Measurements from ENCODE around the gene LRP1.

Gene LRP1

DNA sequence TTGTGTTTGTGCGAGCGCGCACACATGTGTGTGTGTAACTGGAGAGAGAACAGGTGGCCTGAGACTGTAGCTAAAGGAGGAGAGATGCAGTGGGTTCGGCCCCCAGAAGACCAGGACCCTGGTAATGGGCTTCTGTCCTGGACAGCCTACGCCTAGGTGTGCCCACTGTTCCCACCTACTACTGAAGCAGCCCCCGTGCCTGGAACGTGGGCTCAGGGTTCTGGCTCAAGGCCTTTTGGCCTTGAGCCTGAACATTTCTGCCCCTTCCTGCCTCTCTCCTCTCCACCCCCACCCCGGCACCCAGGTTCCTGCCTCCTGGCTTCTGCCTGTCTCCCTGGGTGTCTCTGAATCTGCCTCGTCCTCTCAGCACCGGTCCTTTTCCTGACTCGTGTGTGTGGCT is 86.8 kb downstream of the LRP1 start:
- no peak for DNase-seq

DNA sequence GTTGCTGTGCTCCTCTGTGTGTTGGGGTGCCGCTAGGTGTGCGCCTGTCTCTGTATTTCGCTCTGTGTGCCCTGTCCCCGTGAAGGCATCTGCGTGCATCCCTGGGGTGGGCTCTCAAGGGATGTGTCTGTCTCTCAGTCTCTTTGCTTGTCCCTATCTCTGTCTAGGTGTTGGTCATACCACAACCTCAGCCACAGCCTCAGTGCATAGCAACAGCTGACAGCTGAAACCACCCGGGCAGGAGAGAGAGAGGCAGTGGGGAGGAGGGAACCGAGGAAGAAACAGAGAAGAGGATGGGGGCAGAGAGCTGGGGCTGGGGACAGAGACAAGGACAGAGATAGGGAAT is 87.4 kb downstream of the LRP1 start:
- no peak for DNase-seq

DNA sequence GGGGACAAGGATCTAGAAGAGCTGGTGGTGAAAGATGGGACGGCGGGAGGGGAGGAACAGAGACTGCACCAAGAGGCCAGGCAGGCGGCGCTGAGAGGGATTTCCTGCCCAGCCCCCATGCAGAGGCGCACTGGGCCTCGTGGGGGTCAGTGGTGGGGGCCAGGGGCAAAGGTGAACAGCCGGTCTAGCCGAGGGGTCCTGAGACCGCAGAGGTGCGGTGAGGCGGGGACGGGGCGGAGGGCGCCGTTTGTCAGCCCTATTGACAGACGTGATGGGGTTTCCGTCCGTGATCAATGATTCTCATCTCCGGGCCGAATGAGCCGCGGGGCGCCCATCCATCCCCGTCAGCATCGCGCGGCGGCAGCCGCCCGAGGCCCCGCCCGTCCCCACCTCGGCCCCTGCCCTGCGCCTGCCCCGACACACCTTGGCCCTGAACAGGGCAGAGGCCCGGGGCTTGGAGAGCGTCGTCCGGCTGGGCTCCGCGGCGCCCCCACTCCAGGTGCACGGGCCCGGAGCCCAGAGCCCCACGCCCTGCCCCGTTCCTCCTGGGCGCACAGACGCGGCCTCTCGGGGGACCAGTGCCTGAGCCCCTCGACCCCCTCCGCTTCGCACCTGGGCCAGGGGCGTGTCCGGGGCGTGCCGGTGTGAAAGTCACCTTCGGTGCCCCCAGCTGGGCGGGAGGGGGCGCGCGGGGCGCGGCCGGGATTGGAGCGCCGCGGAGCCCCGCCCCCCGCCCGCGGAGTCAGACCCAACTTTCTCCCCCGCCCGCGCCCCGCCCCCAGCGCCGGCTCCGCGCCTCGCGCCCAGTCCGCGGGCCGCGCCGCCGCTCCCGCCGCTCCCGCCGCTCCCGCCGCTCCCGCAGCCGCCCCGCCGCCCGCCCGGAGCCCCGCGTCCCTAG is 88.0 kb downstream of the LRP1 start, which contains the start of gene NXPH4:
Gene NXPH4 (plus strand): TSS at position 781 of the 898 bp plus-strand sequence. CDS start 176 bp downstream, outside the sequence.
- peak; percentile 10 for DNase-seq

DNA sequence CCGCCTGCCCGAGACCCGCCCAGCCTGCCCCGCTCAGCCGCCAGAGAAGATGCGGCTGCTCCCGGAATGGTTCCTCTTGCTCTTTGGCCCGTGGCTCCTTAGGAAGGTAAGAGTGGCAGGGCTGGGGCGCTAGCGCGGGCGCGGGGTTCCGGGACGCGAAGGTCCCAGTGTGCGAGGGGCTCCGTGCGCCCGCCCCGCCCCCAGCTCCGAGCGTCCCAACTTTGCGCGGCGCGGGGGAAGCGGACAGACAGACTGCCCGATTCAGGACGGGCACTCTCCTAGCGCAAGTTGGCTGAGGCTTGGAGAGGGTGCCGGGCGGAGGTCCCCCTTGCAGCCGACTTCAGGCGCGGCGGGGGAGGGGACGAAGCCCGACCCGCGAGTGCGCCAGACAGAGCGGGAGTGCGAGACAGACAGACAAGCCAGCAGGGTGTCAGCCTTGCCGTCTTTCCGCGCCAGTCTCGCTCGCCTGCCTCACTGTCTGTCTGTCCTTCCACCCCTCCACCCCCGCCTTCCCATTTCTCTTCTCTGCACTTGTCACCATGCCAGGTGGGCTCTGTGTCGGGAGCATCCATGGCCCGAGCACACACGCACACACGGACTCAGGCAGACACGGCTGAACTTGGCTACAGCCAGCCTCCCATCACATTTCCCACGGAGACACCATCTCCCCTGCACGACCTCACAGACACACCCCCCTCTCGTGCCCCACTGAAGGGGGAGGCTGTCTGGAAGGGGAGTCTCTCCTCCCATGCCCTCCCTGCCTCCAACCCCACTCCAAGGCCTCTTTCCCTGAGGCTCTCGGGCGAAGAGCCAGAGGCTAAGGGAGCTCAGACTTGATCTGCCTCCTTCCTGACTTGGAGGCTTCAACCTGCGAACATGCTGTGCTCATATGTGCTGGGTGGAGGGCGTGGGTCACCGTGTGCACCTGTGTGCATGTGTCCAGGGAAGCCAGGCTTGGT is 88.9 kb downstream of the LRP1 start:
- peak; percentile 30 for DNase-seq

DNA sequence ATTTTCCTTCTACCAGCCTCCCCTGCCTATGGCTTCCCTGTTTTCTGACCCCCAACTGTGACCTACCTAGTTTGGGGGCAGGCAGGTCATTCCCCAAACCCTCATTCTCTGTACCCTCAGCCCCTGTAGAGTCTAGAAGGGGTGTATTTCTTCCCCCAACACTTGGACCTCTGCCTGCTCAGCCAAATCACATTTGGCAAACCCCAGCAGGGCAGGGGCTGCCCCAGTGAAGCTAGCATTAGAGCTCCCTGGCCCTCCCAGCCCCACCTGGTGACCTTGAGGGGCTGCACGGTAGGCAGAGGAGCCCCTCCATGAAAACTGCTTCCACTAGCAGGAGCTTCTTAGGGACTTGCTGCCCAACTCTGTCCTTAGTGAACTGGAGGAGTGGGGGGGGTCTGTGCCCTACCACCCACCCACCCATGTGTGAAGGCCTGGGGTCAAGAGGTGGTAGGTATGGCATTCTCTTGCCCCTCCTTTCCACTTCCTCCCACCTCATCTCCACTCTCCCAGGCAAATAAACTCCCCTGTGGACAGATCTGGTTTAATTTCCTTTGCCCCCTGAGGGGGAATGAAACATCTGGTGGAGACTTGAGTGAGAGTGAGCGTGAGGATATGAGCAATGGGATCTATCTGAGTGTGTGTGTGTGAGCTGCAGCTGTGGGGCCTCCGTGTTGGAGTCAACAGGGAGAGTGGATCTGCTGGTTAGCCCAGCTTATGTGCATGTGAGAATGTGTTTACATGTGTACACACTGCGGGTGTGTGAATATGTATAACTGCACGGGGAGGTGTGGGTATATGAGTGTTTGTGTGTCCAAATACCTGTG is 90.0 kb downstream of the LRP1 start:
- no peak for DNase-seq

DNA sequence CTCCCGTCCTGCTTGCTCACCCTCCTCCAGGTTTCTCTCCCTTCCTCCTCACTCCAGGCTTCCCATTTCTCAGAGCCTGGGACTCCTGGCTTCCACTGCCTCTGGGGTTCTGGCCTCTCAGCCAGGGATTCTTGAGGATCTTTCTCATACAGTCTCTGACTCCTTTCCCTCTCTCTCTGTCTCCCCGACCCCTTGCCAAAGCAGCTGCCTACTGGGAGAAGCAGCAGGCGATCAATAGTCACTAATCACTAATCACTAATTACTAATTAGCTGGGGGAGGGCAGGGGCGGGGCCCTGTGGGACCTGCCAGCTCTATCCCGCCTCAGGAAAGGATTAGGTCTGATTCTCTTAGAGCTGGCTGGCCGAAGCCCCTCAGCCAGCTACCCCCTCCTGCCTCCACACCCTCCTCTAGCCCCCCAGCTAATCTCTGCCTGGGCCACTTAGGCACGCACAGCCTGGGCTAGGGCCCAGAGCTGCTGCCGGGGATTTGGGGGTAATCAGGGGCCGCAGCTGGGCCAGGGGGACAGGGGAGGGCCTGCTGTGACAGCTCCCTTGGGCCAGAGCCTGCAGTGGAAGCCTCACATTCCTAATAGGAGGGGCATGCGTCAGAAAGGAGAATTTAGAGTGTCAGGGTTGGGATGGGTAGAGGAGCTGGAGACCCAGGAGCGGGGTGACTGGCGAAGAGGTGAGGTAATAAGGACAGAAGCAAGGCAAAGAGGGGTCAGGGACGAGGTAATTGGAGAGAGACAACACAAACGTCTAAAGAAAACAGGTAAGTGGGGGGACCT is 91.1 kb downstream of the LRP1 start:
- no peak for DNase-seq

DNA sequence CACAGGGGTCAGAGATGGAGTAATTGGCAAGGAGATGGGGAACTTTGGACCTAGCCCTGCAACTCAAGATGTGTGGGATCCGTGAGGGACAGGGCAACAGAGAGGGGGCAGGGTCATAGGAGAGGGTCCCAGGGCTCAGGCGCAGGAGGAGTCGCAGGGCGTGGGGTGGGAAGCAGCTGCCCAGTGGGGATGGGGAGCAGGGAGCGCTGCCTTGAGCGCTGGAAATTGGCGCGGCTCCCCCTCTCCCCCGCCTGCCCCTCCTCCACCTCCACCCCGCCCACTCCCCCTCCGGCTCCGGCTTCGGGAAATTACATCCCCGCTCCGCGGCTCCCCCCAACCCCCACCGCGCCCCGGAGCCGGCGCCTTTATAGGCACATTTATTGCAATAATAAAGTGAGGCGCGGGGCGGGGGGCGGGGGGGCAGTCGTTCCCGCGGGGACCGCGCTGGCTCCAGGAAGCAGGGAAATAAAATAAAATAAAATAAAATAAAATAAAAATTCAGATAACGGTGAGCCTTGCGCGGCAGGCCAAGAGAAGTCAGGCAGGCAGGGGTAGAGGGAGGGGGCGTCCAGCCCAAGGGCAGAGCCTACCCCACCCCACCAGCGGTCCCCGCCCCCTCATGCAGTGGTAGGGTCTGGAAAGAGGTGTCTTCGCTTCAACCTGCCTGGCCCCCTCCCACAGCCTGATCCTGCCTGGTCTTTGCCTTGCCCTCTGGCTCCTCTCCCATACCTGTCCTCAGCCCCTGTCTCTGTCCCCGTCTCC is 91.9 kb downstream of the LRP1 start:
- DNase-seq, result no peak

DNA sequence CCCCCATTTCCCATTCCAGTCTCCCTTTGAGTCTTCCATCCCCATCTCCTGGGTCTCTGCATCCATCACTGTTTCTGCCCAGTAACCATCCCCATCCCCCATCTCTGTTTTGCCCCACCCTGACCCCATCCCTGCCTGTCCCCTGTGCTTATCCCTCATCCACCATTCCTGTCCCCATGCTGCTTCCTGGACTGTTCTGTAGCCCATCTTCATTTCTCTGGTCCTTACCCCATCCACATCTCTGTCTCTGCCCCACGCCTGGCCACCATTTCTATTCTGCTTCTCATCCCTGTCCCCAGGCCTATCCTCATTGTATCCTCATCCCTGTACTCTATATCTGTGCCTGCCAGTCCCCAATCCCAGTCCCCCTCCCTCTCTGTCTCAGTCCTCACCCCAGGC is 92.5 kb downstream of the LRP1 start:
- no peak for DNase-seq

DNA sequence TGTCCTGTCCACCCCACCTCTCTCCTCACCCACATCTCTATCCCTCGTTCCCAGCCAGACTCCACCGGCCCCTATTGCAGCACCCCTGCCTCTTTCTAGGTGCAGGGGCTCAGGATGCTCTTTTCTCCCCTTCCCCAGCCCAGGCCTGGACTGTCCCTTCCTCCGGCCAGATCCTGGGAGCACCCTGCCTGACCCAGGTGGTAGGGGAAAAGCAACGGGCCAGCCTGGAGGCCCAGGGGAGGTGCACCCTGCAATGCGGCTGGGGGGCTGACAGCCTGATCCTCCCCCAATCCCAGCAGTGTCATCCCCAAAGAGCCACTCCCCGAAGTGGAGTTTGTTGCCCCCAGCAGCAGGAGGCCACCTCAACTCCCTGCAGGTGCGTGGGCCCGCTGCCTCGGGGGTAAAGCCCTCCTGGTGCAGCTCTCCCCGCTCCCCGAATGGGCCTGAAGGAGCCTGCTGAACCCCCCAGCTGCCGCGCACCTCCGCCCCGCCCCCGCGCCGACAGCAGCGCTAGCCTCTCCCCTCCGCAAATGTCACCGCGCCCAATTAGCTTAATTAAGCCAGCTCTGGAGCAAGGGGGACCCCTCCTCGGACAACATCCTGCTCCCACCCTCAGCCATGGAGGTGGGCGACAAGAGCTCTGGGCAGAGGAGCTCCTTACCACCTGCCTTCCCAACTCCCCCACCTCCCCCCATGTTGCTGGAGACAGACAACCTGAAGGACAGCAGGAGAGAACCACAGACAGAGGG is 93.1 kb downstream of the LRP1 start:
- DNase-seq, result no peak

DNA sequence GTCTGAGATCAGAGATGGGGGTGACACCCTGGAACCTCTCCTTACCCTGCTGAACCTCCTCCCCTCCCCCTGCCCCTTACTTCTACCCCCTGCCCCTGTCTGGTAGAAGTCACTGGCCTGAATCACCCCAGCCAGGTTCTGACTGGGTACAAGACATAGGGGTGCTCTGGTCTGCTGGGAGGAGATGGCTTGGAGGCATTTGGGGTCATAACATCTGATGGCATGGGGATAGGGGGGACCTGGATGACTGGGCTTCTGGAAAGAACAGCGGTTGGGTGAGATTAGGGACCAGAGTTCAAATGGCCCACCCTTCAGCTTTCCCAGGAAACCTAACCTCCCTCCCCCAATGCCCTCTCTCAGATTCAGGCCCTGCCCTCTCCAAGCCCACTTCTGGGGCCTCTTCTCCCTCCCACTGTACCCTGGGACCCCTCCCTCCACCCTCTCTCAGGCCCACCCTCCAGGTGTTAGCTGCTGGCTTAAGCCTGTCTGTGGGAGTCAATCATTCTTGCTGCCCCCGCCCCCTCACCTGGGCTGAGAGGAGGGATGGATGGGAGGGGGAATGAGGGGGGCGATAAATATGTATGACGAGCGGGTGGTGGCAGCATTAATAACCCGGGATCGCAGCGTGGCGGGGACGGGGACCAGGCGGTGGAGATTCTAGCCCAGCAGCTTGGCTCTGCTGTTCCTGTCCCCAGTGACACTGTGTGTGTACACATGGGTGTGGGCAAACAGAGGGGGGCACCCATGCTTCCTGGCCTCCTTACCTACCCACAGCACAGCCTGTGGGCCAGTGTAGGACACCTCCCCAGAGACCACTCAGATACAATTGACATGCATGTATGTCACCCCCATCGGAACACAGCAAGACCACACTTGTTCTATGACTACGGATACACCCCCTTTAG is 94.3 kb downstream of the LRP1 start:
- DNase-seq, result no peak

DNA sequence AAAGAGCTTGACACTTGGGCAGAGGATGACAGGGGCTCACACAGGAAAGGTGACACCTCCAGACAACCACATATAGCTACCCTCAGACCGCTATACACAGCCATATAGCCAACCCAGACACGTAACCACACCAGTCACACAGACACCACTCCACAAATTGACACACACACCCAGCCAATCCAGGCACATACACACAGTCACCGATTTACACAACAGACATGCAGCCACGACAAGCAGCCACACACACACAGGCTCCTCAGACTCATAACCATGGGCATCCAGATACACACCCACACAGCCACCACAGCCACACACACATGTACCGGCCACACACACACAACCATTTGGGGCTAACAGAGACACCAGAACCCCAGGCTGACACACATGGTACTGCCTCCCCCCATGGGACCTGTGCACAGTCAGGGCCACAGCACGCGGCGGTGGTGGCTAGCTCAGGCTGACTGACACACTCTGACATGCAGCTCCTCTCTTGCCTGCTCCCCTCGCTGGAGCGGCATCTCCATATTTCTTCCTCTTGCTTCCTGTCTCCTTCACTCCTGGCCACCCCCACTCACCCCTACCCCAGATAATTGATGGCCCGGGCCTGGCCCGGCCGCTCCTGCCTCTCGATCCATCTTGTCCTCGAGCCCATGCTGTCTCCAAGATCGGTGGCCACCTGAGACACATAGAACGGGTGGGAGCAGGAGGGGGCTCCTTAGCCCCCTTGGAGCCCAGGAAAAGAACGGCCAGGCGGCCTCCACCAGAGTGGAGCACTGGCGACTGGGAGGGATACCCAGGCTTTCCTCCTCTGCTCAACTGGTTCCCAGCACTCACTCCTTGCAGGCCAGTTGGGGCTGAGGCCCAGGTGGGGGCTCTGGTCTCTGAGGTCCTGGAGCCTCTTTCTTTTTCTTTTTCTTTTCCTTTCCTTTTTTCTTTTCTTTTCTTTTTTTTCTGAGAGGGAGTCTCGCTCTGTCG is 95.2 kb downstream of the LRP1 start:
- no peak for DNase-seq

DNA sequence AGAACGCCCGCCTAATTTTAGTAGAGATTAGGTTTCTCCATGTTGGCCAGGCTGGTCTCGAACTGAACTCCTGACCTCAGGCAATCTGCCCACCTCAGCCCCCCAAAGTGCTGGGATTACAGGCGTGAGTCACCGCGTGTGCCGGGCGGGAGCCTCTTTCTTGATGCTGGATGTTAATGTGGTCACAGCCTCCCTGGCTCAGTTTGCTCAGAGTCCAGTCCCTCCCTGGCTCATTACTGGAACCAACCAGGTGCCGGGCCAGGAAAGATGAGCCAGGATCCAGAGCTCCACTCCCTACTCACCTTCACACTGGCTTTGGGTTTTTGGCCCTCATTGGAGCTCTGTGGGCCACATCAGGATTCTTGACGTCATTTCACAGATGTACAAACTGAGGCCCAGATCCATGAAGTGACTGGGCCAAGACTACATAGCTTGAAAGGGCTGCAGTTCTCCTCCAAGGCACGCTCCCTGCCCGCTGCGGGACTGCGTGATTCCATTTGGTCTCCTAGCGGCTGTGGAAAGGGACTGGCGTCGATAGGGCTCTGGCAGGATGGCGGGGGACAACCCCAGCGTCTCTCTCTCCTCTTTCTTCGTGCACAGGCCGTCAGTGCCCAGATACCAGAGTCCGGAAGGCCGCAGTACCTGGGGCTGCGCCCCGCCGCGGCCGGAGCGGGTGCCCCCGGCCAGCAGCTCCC is 96.1 kb downstream of the LRP1 start:
- no peak for DNase-seq

DNA sequence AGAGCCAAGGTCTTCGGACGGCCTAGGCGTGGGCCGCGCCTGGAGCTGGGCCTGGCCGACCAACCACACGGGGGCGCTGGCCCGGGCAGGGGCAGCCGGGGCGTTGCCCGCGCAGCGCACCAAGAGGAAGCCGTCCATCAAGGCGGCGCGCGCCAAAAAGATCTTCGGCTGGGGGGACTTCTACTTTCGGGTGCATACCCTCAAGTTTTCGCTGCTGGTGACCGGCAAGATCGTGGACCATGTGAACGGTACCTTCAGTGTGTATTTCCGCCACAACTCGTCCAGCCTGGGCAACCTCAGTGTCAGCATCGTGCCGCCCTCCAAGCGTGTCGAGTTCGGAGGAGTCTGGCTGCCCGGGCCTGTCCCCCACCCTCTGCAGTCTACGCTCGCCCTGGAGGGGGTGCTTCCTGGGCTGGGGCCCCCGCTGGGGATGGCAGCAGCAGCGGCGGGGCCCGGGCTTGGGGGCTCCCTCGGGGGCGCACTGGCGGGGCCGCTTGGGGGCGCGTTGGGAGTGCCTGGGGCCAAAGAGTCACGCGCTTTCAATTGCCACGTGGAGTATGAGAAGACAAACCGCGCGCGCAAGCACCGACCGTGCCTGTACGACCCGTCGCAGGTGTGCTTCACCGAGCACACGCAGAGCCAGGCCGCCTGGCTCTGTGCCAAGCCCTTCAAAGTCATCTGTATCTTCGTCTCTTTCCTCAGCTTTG is 96.8 kb downstream of the LRP1 start:
- peak; percentile 10 for DNase-seq

DNA sequence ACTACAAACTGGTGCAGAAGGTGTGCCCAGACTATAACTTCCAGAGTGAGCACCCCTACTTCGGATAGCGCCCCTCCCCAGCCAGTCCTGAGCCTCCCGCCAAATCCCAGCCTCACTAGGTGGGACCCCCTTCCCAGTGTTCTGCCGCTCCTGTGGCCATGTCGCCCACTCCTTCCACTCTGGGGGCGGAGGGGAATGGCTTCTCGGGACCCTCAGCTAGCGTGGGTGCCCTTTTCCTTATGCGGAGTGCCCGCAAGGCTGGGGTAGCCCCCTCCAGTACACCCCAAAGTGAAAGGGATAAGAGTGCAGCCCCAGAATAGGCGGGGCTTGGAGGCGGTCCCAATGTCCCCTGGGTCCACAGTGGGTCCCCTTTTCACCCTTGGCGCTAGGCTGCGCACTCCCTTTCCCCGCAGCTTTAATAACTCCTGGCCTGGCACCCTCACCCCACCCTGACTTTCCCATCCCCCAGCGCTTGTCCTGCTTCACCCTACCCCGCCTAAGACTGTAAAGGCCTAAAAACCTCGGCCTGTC is 97.5 kb downstream of the LRP1 start:
- DNase-seq, result no peak

DNA sequence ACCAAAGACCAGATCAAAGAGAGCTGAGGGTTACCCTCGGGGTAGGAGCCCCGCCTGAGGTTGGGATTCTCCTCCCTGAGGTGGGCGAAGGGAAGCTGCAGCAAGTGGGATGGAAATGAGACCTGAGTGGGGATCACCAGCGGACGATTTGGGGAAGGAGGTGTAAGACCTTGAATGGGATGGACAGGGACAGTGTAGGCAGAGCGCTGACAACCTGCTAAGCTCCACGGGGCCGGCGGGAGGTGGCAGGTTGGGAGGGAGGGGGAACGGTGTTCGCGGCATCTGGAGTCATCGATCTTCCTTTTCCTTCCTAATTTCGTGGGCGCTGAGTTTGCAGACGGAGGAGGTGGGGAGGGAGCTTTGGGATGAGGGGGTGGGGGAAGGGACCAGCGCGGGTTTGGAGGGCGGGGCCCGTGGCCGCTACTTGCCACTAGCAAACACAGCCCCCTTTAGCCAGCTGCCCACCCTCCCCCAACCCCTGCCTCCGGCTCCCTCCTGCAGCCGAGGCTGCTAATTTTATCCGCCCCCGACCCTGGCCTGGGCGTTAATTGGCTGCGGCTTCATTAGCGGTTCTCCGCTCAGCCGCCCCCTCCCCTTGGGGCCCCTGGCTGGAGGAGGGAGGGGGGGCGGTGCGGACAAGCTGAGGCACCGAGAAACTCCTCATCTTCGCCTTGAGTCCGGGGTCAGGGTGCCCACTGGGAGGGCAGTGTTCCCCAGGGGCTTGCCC is 98.5 kb downstream of the LRP1 start:
- no peak for DNase-seq

Data from NCI-H1105 treated with DMSO at 0.1 percent for 48 hours (cell line).